Measurements from ENCODE around the gene NME1. TPM values are rescaled to one million over a fixed set of nuclear protein-coding genes. Genes with fewer than 3 reads are reported as not detected.

NME1 gene
- total RNA-seq, 1 experiment from 2014 or later: 324 TPM

- Mint-ChIP-seq H3K27me3 (ENCODE audit: insufficient read depth, unreplicated experiment) (no peaks in the 10 kb centered on the region), H3K27ac (ENCODE audit: low read depth, unreplicated experiment) (no peak overlapping the region), H3K36me3 (ENCODE audit: insufficient read depth, unreplicated experiment) (peaks cover 95% of the 10 kb centered on the region), H3K4me1 (ENCODE audit: insufficient read depth, unreplicated experiment) (no peaks in the 10 kb centered on the region), H3K4me3 (ENCODE audit: unreplicated experiment) (no peak overlapping the region), H3K9me3 (ENCODE audit: unreplicated experiment) (no peaks in the 10 kb centered on the region)
- intact Hi-C loops (cut with micrococcal nuclease): no loop called here
- no peak for DNase-seq (ENCODE audit: unreplicated experiment)
- POLR2A ChIA-PET: interaction anchor here (1.0 to 1.3 kb wide), 2 partner anchors 8 to 10 kb away, joined by 3 to 4 read pairs; no protein-coding TSS in a partner anchor
- TF ChIP-seq CTCF (IDR thresholded peaks at IDR 0.05; ENCODE audit: unreplicated experiment): no peak
- BruUV-seq (replicated peaks): no TSS peak
- CTCF ChIA-PET: no interaction called here
Measured at GRCh38 chr17:51184124-51184523, 30.8 kb downstream of the NME1 start.

- H3K27ac Mint-ChIP-seq (ENCODE audit: low read depth, unreplicated experiment): no peak overlapping the region
- DNase-seq (ENCODE audit: unreplicated experiment): no peak
- TF ChIP-seq CTCF (IDR thresholded peaks at IDR 0.05; ENCODE audit: unreplicated experiment): no peak
- intact Hi-C loops (cut with micrococcal nuclease): no loop called here
- peaks cover 100% of the 10 kb centered on the region for H3K36me3 Mint-ChIP-seq (ENCODE audit: insufficient read depth, unreplicated experiment)
- ChIA-PET POLR2A (interaction anchor here (0.7 to 2.1 kb wide), 2 partner anchors 17 to 20 kb away, joined by 3 to 5 read pairs; partner anchors contain the start of gene NME2), CTCF (interaction anchor here (0.6 to 1.0 kb wide), 4 partner anchors 63 to 181 kb away, joined by 3 to 4 read pairs (median 3); partner anchors contain the start of gene SPAG9)
- BruUV-seq (replicated peaks): no TSS peak
- no peaks in the 10 kb centered on the region for H3K27me3 Mint-ChIP-seq (ENCODE audit: insufficient read depth, unreplicated experiment)
- H3K4me1 Mint-ChIP-seq (ENCODE audit: insufficient read depth, unreplicated experiment): no peaks in the 10 kb centered on the region
- no peaks in the 10 kb centered on the region for H3K9me3 Mint-ChIP-seq (ENCODE audit: unreplicated experiment)
- no peak overlapping the region for H3K4me3 Mint-ChIP-seq (ENCODE audit: unreplicated experiment)
Measured at GRCh38 chr17:51185763-51186332, 32.5 kb downstream of the NME1 start.

GRCh38 chr17:51188271-51188833 is 35.0 kb downstream of the NME1 start:
- TF ChIP-seq CTCF (IDR thresholded peaks at IDR 0.05; ENCODE audit: unreplicated experiment): no peak
- Mint-ChIP-seq H3K27me3 (ENCODE audit: insufficient read depth, unreplicated experiment) (no peaks in the 10 kb centered on the region), H3K36me3 (ENCODE audit: insufficient read depth, unreplicated experiment) (peaks cover 100% of the 10 kb centered on the region), H3K4me1 (ENCODE audit: insufficient read depth, unreplicated experiment) (no peaks in the 10 kb centered on the region), H3K27ac (ENCODE audit: low read depth, unreplicated experiment) (no peak overlapping the region), H3K4me3 (ENCODE audit: unreplicated experiment) (no peak overlapping the region), H3K9me3 (ENCODE audit: unreplicated experiment) (no peaks in the 10 kb centered on the region)
- POLR2A ChIA-PET: no interaction called here
- DNase-seq (ENCODE audit: unreplicated experiment): no peak
- intact Hi-C loops (cut with micrococcal nuclease): no loop called here
- BruUV-seq (replicated peaks): no TSS peak
- CTCF ChIA-PET: no interaction called here

GRCh38 chr17:51189162-51189561 is 35.8 kb downstream of the NME1 start:
- Mint-ChIP-seq H3K36me3 (ENCODE audit: insufficient read depth, unreplicated experiment) (peaks cover 99% of the 10 kb centered on the region), H3K4me3 (ENCODE audit: unreplicated experiment) (no peak overlapping the region), H3K27me3 (ENCODE audit: insufficient read depth, unreplicated experiment) (no peaks in the 10 kb centered on the region), H3K9me3 (ENCODE audit: unreplicated experiment) (no peaks in the 10 kb centered on the region), H3K27ac (ENCODE audit: low read depth, unreplicated experiment) (no peak overlapping the region), H3K4me1 (ENCODE audit: insufficient read depth, unreplicated experiment) (no peaks in the 10 kb centered on the region)
- no TSS peak for BruUV-seq (replicated peaks)
- ChIA-PET CTCF (interaction anchor here (1.0 kb wide), 1 partner anchor 18 kb away, joined by 3 read pairs; no protein-coding TSS in a partner anchor), POLR2A (no interaction called here)
- intact Hi-C loops (cut with micrococcal nuclease): no loop called here
- no peak for DNase-seq (ENCODE audit: unreplicated experiment)
- TF ChIP-seq CTCF (IDR thresholded peaks at IDR 0.05; ENCODE audit: unreplicated experiment): no peak

All from MCF 10A (cell line).